HepG2 (cell line): ENCODE data around the gene SHBG. TPM values are rescaled to one million over a fixed set of nuclear protein-coding genes. Genes with fewer than 3 reads are reported as not detected.

Experiments used
- ATAC-seq: fragments of 200-7000 bp; cut with Tn5 transposase; 3 replicates; pipeline ENCODE4 v1.9.1; 2020; ENCODE audit warnings: mild to moderate bottlenecking, moderate library complexity
- BruUV-seq: library from RNA; stranded (reverse); fragments of 400-500 nt; replicated peaks from 2 replicates; lab custom pipeline; 2021; lab: Mats Ljungman, UMichigan
- CTCF ChIA-PET: fragments of 300-600 bp; formaldehyde crosslinking; extraction: SDS; loops from one replicate; lab custom pipeline; 2021; ENCODE audit warnings: low total read pairs, inconsistent platforms, low intra/inter-chr PET ratio; lab: Yijun Ruan, JAX
- POLR2A ChIA-PET: fragments of 350-600 bp; sonication (Branson Sonifier 250); formaldehyde crosslinking; loops from one replicate; lab custom pipeline; 2020; ENCODE audit warnings: antibody characterized with exemption, inconsistent platforms; lab: Yijun Ruan, JAX
- DNase-seq: peaks from one replicate; pipeline ENCODE4 v3.0.0-alpha.2; 2015; ENCODE audit warnings: low spot score
- FAIRE-seq: peaks from 3 replicates; lab custom pipeline; 2011; peaks lifted over from hg19 to GRCh38; lab: Jason Lieb, UNC
- H2AFZ ChIP-seq: one replicate; pipeline ENCODE4 v1.6.1; 2011; ENCODE audit warnings: low read length, inconsistent platforms
- H3K27ac ChIP-seq: fragments of 300-600 bp; 3 replicates; pipeline ENCODE4 v1.8.0; 2011; ENCODE audit warnings: mixed run types, mild to moderate bottlenecking, mixed read lengths, low read length, inconsistent platforms; ENCODE audit not compliant: insufficient read depth; ENCODE audit errors: extremely low read length
- H3K27me3 ChIP-seq, 2 experiments: fragments of 200-600 bp in 1 of 2; 2 replicates in 1 of 2; 3 replicates in 1 of 2; pipeline versions ENCODE4 v1.6.0 to v1.8.0; 2011; ENCODE audit warnings: low read length in 2 of 2, mild to moderate bottlenecking in 2 of 2, moderate library complexity in 2 of 2, inconsistent platforms in 1 of 2; ENCODE audit not compliant: insufficient read depth in 2 of 2, control insufficient read depth in 1 of 2
- H3K36me3 ChIP-seq, 2 experiments: fragments of 200-600 bp in 1 of 2; replicated peaks in 1 of 2; 2 replicates in 1 of 2; 3 replicates in 1 of 2; pipeline versions ENCODE4 v1.5.1 to v1.8.0; 2011; ENCODE audit warnings: low read length in 2 of 2, inconsistent platforms in 1 of 2; ENCODE audit not compliant: insufficient read depth in 2 of 2, control insufficient read depth in 1 of 2
- H3K4me1 ChIP-seq: 2 replicates; pipeline ENCODE4 v1.5.1; 2012; ENCODE audit warnings: low read length, inconsistent platforms; ENCODE audit not compliant: insufficient read depth
- H3K4me2 ChIP-seq: 2 replicates; pipeline ENCODE4 v1.6.0; 2011; ENCODE audit warnings: low read depth, low read length, inconsistent platforms
- H3K4me3 ChIP-seq, 3 experiments: fragments of 200-600 bp in 1 of 3; sonication (generic), shearing (Covaris generic) in 1 of 3; replicated peaks in 1 of 3; 2 replicates each; pipeline ENCODE4 v1.5.1; 2011 to 2016; ENCODE audit warnings: low read length in 3 of 3, inconsistent platforms in 2 of 3, low read depth in 2 of 3, mild to moderate bottlenecking in 2 of 3, control low read depth in 1 of 3, mixed read lengths in 1 of 3; ENCODE audit not compliant: insufficient read depth in 1 of 3
- H3K79me2 ChIP-seq: one replicate; pipeline ENCODE4 v1.6.1; 2011; ENCODE audit warnings: low read length, inconsistent platforms; ENCODE audit not compliant: insufficient read depth
- H3K9ac ChIP-seq: 2 replicates; pipeline ENCODE4 v1.6.0; 2011; ENCODE audit warnings: mild to moderate bottlenecking, low read depth, low read length, inconsistent platforms; ENCODE audit not compliant: insufficient read depth
- H3K9me3 ChIP-seq: 2 replicates; pipeline ENCODE4 v1.5.1; 2012; ENCODE audit warnings: mild to moderate bottlenecking, low read length
- H4K20me1 ChIP-seq: 2 replicates; pipeline ENCODE4 v1.6.0; 2011; ENCODE audit warnings: inconsistent platforms, mild to moderate bottlenecking, low read length, moderate library complexity; ENCODE audit not compliant: insufficient read depth
- CEBPZ ChIP-seq: IDR thresholded peaks from 2 replicates; pipeline ENCODE4 v1.6.1; 2012; ENCODE audit warnings: low read length, improper control_type of control experiment
- CENPX ChIP-seq: sonication (generic); formaldehyde crosslinking; IDR thresholded peaks from 2 replicates; pipeline ENCODE4 v1.9.0; 2021; ENCODE audit warnings: mild to moderate bottlenecking, missing genetic modification reagents, moderate library complexity
- HMGXB4 ChIP-seq, 2 experiments: sonication (generic) in 1 of 2; formaldehyde crosslinking in 1 of 2; IDR thresholded peaks; 2 replicates each; pipeline versions ENCODE4 v1.4.0 to v1.6.1; 2018 to 2020; ENCODE audit warnings: missing genetic modification reagents in 2 of 2, borderline replicate concordance in 1 of 2, low read depth in 1 of 2, mild to moderate bottlenecking in 1 of 2, missing biosample characterization in 1 of 2
- HNF4A ChIP-seq: sonication (generic); formaldehyde crosslinking; IDR thresholded peaks from 2 replicates; pipeline ENCODE4 v1.4.0; 2020; ENCODE audit warnings: missing genetic modification reagents
- SRF ChIP-seq: IDR thresholded peaks from 2 replicates; pipeline ENCODE4 v1.6.1; 2011; ENCODE audit warnings: mild to moderate bottlenecking, low read depth, low read length, moderate library complexity
- ZBTB7A ChIP-seq: sonication (generic); formaldehyde crosslinking; IDR thresholded peaks from 2 replicates; pipeline ENCODE4 v1.8.0; 2022; ENCODE audit warnings: mild to moderate bottlenecking, missing genetic modification reagents
- ZFP62 ChIP-seq: sonication (generic); formaldehyde crosslinking; IDR thresholded peaks from 2 replicates; pipeline ENCODE4 v1.4.0; 2020; ENCODE audit warnings: missing genetic modification reagents
- ZNF121 ChIP-seq: sonication (generic); formaldehyde crosslinking; IDR thresholded peaks from 2 replicates; pipeline ENCODE4 v1.5.0; 2020; ENCODE audit warnings: mild to moderate bottlenecking, missing genetic modification reagents
- ZNF629 ChIP-seq: sonication (generic); formaldehyde crosslinking; conservative IDR thresholded peaks from 2 replicates; pipeline ENCODE4 v1.5.0; 2020; ENCODE audit warnings: missing genetic modification reagents
- ZNF770 ChIP-seq: sonication (generic); formaldehyde crosslinking; IDR thresholded peaks from 2 replicates; pipeline ENCODE4 v1.5.0; 2020; ENCODE audit warnings: mild to moderate bottlenecking, missing genetic modification reagents
- ZSCAN29 ChIP-seq: sonication (generic); formaldehyde crosslinking; conservative IDR thresholded peaks from 2 replicates; pipeline ENCODE4 v1.4.0; 2020; ENCODE audit warnings: mild to moderate bottlenecking, missing genetic modification reagents
- WGBS: methylation state at CpG from one replicate; pipeline ENCODE4 v1.1.6; 2017; ENCODE audit warnings: low lambda C conversion rate; 5-methylcytosine and 5-hydroxymethylcytosine counted together
- in situ Hi-C: cut with HindIII; loops from 2 replicates; pipeline ENCODE4 v1.10.0; 2017; ENCODE audit warnings: low pct_unique_long_range_greater_than_20kb; ENCODE audit not compliant: extremely low pct_ligation_motif_present
- intact Hi-C: fragments of 100-400 bp; cut with micrococcal nuclease; formaldehyde crosslinking; loops from one replicate; pipeline ENCODE4 v1.10.0; 2022; ENCODE audit not compliant: unreplicated experiment
- polyA plus RNA-seq, 8 experiments: library from polyadenylated mRNA; depleted of rRNA in 3 of 8; stranded (reverse) in 7 of 8; unstranded in 1 of 8; fragments of >200 nt; fragmentation: Illumina TruSeq in 4 of 8; extraction: Trizol in 4 of 8; gene quantifications; 2 replicates each; pipeline versions ENCODE4 v1.2.1 to v1.2.3, GENCODE V29; 2011 to 2016; ENCODE audit warnings: low read depth in 4 of 8, missing spikeins in 1 of 8, mixed read lengths in 1 of 8; ENCODE audit not compliant: insufficient read depth in 1 of 8
- total RNA-seq, 5 experiments: library from RNA; depleted of rRNA; stranded (reverse); fragments of >200 nt; fragmentation: Illumina TruSeq; extraction: Trizol; gene quantifications; 2 replicates each; pipeline ENCODE4 v1.2.3, GENCODE V29; 2016; ENCODE audit warnings: low read depth in 1 of 5

Gene SHBG
- total and polyA plus RNA-seq, 2 of the 13 experiments (the other 11 are each of a cell fraction or from before 2014, with no cell fraction given), result 4.0 to 6.1 TPM

- H3K36me3 ChIP-seq, result no peaks in the 10 kb centered on the region
- H3K27me3 ChIP-seq, result no peaks in the 10 kb centered on the region
- in situ Hi-C loops, result no loop called here
- intact Hi-C loops, result no loop called here
- H4K20me1 ChIP-seq, result no peaks in the 10 kb centered on the region
- FAIRE-seq (no peak), DNase-seq (no peak), ATAC-seq (no peak)
- peaks cover 39% of the 10 kb centered on the region for H3K4me1 ChIP-seq
- TF ChIP-seq ZNF121 (CRISPR knock-in tag) (peak; percentile 45; the same call in 1 of the 2 replicates), ZFP62 (CRISPR knock-in tag) (no peak)
- H3K4me2 ChIP-seq, result no peak overlapping the region
- no peak overlapping the region for H3K9ac ChIP-seq
- POLR2A ChIA-PET, result interaction anchor here (0.6 kb wide), 1 partner anchor 8 kb away, joined by 3 read pairs; no protein-coding TSS in a partner anchor
- WGBS, result 88% methylated on average over 8 of the region's 8 CpGs
- H3K27ac ChIP-seq, result no peak overlapping the region
- CTCF ChIA-PET, result no interaction called here
- no peak overlapping the region for H3K4me3 ChIP-seq
- BruUV-seq, result no TSS peak
- H3K79me2 ChIP-seq, result no peaks in the 10 kb centered on the region
- H2AFZ ChIP-seq, result no peak overlapping the region
- H3K9me3 ChIP-seq, result no peaks in the 10 kb centered on the region
Measured at GRCh38 chr17:7620835-7621234, 9.1 kb upstream of the SHBG start.

GRCh38 chr17:7623661-7624060 is 6.3 kb upstream of the SHBG start:
- H3K27me3 ChIP-seq, result no peaks in the 10 kb centered on the region; a peak in 1 of 5 replicates
- H4K20me1 ChIP-seq, result no peaks in the 10 kb centered on the region
- peaks cover 15% of the 10 kb centered on the region for H3K79me2 ChIP-seq
- in situ Hi-C loops (no loop called here), intact Hi-C loops (no loop called here)
- H3K9me3 ChIP-seq, result no peaks in the 10 kb centered on the region
- H3K36me3 ChIP-seq, result no peaks in the 10 kb centered on the region
- POLR2A ChIA-PET, result interaction anchor here (0.7 to 2.8 kb wide), 2 partner anchors 9 to 63 kb away, joined by 5 to 6 read pairs; partner anchors contain the start of genes FXR2 and TP53
- no peak overlapping the region for H3K4me2 ChIP-seq
- DNase-seq, result no peak
- CTCF ChIA-PET, result no interaction called here
- H3K4me3 ChIP-seq, result no peak overlapping the region
- no TSS peak for BruUV-seq
- H2AFZ ChIP-seq, result no peak overlapping the region
- no peak overlapping the region for H3K27ac ChIP-seq
- WGBS, result 14% methylated on average over 5 of the region's 5 CpGs
- no peak for ATAC-seq
- peaks cover 46% of the 10 kb centered on the region for H3K4me1 ChIP-seq
- no peak overlapping the region for H3K9ac ChIP-seq
- peak; percentile 66 for FAIRE-seq
- no peak for TF ChIP-seq CENPX (CRISPR knock-in tag)
- peak; percentile 98 for TF ChIP-seq ZNF770
- no peak for TF ChIP-seq ZSCAN29 (CRISPR knock-in tag)
- peak; percentile 23; the same call in 1 of the 2 replicates for TF ChIP-seq HNF4A (CRISPR knock-in tag)
- TF ChIP-seq CEBPZ, result no peak
- TF ChIP-seq HMGXB4 (CRISPR knock-in tag; IDR thresholded peaks at IDR 0.05; ENCODE audit: borderline replicate concordance in 1 of 2, low read depth in 1 of 2), result no peak
- no peak for TF ChIP-seq ZNF629 (CRISPR knock-in tag)
- no peak for TF ChIP-seq ZBTB7A (CRISPR knock-in tag)
- TF ChIP-seq SRF, result no peak
